GM13976 (cell line): ENCODE measurements around the gene HIP1R.

Experiments used
- DNase-seq: peaks from one replicate; pipeline ENCODE4 v3.0.0; 2012; ENCODE audit warnings: low spot score
- in situ Hi-C: fragments of 300-500 bp; cut with MboI; formaldehyde crosslinking; loops from one replicate; pipeline ENCODE4 v1.12.0; 2022; ENCODE audit warnings: low sequenced_read_pairs, mixed read lengths, inconsistent platforms; ENCODE audit not compliant: unreplicated experiment
- TF ChIP-seq, protein P1 (sequence below): IDR thresholded peaks from 2 replicates; pipeline ENCODE4 v1.5.1; 2012; ENCODE audit warnings: borderline replicate concordance, mild to moderate bottlenecking; ENCODE audit not compliant: insufficient read depth; ENCODE audit errors: extremely low read depth, missing control alignments, control extremely low read depth

The HIP1R gene

DNA sequence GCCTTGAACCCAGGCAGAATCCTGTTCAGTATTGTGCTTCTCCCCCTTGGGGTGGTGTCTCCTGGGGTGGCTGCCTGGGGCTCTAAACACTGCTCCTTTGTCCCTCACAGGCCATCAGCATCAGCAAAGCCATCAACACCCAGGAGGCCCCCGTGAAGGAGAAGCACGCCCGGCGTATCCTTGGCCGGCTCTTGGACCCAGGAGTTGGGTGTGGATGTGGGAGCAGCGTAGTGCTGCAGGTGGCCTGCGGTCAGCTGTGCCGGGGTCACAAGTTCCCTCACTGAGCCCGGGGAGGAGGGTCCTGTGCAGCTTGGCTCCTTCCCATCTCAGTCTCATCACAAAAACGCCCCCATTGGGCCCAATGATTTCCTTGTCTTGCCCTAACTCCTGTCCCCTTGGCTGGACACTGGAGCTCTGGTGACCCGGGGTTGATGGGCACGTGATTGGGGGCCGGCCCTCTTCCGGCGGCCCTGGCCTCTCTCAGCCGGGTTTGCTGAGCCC is 12.7 kb downstream of the HIP1R start:
- in situ Hi-C loops, result no loop called here
- no peak for DNase-seq
- TF ChIP-seq, protein P1, sequence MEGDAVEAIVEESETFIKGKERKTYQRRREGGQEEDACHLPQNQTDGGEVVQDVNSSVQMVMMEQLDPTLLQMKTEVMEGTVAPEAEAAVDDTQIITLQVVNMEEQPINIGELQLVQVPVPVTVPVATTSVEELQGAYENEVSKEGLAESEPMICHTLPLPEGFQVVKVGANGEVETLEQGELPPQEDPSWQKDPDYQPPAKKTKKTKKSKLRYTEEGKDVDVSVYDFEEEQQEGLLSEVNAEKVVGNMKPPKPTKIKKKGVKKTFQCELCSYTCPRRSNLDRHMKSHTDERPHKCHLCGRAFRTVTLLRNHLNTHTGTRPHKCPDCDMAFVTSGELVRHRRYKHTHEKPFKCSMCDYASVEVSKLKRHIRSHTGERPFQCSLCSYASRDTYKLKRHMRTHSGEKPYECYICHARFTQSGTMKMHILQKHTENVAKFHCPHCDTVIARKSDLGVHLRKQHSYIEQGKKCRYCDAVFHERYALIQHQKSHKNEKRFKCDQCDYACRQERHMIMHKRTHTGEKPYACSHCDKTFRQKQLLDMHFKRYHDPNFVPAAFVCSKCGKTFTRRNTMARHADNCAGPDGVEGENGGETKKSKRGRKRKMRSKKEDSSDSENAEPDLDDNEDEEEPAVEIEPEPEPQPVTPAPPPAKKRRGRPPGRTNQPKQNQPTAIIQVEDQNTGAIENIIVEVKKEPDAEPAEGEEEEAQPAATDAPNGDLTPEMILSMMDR, result no peak

DNA sequence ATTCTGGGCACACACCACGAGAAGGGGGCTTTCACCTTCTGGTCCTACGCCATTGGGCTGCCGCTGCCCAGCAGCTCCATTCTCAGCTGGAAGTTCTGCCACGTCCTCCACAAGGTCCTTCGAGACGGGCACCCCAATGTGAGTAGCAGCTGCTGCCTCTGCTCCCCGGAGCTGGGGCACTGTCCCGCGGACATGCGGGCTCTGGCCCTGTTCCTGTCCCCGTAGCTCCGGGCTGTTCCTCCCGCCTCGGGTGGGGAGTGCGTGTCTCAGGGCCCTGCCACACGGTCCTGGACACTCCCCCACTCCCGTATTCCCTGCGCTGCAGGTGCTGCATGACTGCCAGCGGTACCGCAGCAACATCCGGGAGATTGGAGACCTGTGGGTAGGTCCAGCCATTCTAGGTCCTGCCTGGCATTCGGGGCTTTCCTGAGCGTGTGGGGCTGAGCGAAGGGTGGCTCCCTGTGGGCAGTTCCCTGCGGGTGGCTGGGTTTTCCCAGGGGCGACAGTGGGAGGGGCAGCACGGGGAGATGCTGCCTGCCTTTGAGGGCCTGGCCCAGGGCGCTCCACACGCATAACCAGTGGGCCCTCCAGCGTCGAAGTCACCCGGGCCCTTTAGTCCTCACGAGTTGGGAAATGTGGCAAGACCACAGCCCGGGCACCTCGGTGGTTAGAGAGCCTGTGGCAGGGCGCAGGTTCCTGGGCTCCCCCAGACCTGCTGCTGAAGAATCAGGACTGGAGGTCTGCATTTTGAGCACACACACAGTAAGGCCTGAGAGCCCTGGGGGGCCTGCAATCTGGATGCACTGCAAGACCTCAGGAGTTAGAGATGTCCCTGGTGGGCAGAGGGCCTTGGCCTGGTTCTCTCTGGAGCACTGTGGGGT is 13.5 kb downstream of the HIP1R start:
- DNase-seq, result no peak
- in situ Hi-C loops, result no loop called here
- TF ChIP-seq, protein P1, result no peak

DNA sequence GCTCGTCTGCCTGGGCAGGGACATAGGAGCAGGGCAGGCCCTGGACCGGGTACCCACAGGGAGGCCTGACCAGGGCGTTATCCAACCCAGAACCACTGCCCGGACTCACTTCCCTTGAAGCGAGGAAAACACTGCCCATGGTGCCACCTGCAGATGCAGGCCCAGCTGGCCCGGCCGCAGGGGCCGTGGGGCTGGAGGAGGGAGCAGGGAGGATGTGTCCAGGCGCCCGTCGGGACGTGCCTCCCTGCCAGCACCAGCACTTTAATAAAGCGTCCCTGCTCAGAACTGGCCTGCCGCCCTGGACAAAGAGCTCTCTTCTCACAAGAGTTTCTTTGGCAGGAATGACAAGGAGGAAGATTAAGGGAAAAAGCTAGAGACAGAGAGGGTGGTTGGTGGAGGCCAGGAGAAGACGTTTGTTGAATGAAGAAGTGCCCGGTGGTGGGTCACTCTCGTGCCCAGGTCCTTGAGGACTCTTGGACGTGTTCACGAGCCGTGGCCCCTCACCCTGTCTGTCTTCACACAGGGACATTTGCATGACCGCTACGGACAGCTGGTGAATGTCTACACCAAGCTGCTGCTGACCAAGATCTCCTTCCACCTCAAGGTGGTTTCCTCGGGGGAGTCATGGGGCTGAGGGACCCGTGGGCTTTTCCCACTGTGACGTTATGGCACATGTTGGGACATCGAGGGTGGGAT is 14.2 kb downstream of the HIP1R start:
- TF ChIP-seq, protein P1, result no peak
- in situ Hi-C loops, result loop anchor here (25.0 kb wide), 1 partner anchor 388 kb away; the partner anchor contains the start of genes MPHOSPH9 and MTRFR
- no peak for DNase-seq

DNA sequence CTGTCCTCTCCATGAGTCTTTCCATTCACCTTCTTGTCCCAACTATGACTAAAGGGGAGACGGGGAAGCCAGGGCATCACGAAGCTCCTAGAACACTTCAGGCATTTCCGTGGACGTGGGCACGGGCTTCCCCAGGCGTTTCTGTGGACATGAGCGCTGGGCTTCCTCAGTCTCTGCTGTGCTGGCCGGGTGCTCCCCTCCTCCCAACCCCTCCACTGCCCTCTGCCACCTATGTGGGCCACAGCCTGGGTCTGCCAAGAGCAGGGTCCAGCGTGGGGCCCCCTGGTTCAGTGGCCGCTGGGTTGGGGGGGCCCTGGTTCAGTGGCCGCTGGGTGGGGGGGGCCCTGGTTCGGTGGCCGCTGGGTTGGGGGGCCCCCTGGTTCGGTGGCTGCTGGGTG is 14.8 kb downstream of the HIP1R start:
- in situ Hi-C loops, result loop anchor here (25.0 kb wide), 1 partner anchor 387 kb away; the partner anchor contains the start of genes MPHOSPH9 and MTRFR
- TF ChIP-seq, protein P1, result no peak
- no peak for DNase-seq

DNA sequence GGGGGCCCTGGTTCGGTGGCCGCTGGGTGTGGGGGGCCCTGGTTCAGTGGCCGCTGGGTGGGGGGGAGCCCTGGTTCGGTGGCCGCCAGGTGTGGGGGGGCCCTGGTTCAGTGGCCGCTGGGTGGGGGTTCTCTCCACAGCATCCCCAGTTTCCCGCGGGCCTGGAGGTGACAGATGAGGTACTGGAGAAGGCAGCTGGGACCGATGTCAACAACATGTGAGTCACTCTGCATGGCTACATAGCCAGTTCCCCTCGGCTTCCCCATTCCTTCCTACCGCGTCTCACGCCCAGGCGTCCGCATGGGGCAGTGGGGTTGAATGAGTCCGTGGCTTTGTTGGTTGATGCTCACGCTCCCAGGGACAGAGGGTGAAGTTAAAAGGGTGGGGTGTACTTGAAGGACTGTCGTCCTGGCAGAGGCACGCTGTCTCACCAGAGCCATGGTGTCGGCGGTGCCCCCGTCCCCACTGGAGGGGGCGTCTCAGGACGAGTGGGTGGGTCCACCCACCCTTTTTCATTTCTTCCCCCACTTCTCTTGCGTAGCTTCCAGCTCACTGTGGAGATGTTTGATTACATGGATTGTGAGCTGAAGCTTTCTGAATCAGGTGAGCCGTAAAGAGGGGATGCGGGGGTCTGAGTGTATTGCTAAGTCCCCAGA is 15.6 kb downstream of the HIP1R start:
- in situ Hi-C loops, result loop anchor here (25.0 kb wide), 1 partner anchor 386 kb away; the partner anchor contains the start of genes MPHOSPH9 and MTRFR
- DNase-seq, result no peak
- TF ChIP-seq, protein P1, result no peak

DNA sequence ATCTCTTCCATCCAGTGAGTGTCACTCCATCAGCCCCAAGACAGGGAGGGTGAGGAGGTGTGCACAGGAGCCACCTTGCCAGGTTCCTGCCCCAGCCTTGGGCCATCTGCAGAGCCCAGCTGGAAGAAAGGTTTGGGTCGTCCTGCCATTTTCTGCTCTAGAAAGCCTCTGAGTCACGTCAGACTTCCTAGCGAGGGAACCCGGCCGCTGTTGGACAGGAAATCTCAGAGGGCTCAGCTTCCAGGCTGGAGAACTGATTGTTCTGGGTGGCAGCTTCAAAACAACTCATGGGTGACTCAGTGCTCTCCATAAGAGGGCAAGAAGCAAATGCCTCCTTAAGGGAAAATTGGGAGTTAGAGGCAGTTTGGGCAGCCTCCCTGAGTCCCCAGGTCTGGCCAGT is 16.6 kb downstream of the HIP1R start:
- TF ChIP-seq, protein P1, result no peak
- in situ Hi-C loops, result loop anchor here (25.0 kb wide), 1 partner anchor 385 kb away; the partner anchor contains the start of genes MPHOSPH9 and MTRFR
- no peak for DNase-seq
